ENCODE results near the gene CALML3.

DNA sequence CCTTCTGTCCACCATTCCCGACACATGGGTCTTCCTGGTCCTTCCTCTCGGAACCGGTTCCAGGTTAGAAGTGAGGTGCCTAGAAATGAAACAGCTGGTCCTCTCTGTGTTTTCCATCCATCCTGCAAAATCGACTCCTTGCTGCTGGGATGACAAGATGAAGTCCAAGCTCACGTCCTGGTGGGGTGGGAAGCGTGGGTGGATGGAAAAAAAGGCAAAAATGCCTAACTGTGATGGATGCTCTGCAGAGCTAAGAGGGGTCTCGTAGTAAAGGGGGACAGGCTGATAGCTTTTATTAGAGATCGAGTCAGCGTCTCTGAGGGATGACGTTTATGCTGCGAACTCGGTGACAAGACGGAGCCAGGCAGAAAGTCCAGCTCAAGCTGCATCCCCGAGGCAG lies 39.5 kb upstream of the CALML3 start:
- TF ChIP-seq, protein P1, sequence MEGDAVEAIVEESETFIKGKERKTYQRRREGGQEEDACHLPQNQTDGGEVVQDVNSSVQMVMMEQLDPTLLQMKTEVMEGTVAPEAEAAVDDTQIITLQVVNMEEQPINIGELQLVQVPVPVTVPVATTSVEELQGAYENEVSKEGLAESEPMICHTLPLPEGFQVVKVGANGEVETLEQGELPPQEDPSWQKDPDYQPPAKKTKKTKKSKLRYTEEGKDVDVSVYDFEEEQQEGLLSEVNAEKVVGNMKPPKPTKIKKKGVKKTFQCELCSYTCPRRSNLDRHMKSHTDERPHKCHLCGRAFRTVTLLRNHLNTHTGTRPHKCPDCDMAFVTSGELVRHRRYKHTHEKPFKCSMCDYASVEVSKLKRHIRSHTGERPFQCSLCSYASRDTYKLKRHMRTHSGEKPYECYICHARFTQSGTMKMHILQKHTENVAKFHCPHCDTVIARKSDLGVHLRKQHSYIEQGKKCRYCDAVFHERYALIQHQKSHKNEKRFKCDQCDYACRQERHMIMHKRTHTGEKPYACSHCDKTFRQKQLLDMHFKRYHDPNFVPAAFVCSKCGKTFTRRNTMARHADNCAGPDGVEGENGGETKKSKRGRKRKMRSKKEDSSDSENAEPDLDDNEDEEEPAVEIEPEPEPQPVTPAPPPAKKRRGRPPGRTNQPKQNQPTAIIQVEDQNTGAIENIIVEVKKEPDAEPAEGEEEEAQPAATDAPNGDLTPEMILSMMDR (IDR thresholded peaks at IDR 0.05), result no peak
- TF ChIP-seq EZH2 (IDR thresholded peaks at IDR 0.05; ENCODE audit: borderline replicate concordance, insufficient read depth, low read depth, low read length, poor library complexity, severe bottlenecking), result no peak

Measured in B cell (primary cell).